ENCODE results near the gene CDC25B.

The CDC25B gene

DNA sequence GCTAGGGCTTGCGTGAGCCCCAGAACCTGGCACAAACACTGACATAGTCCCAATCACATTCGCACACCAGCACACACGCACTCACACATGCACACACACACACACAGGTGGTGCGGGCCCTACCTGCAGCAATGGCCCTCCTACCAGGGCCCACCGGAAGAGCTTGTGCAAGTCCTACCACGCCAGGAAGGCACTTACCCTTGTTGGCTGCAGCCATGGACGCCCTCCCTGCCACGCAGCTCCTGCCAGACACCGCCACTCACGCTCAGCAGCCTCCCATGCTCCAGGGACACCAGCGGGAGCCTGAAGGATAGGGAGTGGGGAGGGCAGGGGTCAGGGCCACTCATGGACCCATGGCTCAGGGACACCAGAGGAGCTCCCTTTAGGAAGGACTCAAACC lies 36.2 kb upstream of the CDC25B start:
- no peak for TF ChIP-seq FOXM1 (IDR thresholded peaks at IDR 0.05; ENCODE audit: borderline replicate concordance, low read depth)
- TF ChIP-seq TAF1 (IDR thresholded peaks at IDR 0.05; ENCODE audit: low read depth) = no peak
- TF ChIP-seq RAD21 (IDR thresholded peaks at IDR 0.05; ENCODE audit: low read depth) = no peak
- no peak for TF ChIP-seq TCF12 (IDR thresholded peaks at IDR 0.05; ENCODE audit: low read depth)
- no peak for TF ChIP-seq ZBTB7A (IDR thresholded peaks at IDR 0.05; ENCODE audit: low read depth)
- TF ChIP-seq, protein P1, sequence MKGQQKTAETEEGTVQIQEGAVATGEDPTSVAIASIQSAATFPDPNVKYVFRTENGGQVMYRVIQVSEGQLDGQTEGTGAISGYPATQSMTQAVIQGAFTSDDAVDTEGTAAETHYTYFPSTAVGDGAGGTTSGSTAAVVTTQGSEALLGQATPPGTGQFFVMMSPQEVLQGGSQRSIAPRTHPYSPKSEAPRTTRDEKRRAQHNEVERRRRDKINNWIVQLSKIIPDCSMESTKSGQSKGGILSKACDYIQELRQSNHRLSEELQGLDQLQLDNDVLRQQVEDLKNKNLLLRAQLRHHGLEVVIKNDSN (IDR thresholded peaks at IDR 0.05) = no peak
- TF ChIP-seq MAX (IDR thresholded peaks at IDR 0.05) = no peak
- TF ChIP-seq CEBPB (IDR thresholded peaks at IDR 0.05) = no peak
- TF ChIP-seq NFIC (IDR thresholded peaks at IDR 0.05) = no peak
- no peak for TF ChIP-seq YY1 (IDR thresholded peaks at IDR 0.05; ENCODE audit: low read depth)
- TF ChIP-seq CREB1 (IDR thresholded peaks at IDR 0.05; ENCODE audit: low read depth) = no peak
- no peak for TF ChIP-seq TEAD4 (IDR thresholded peaks at IDR 0.05)

- TF ChIP-seq CREB1 (IDR thresholded peaks at IDR 0.05; ENCODE audit: low read depth) = no peak
- TF ChIP-seq TEAD4 (IDR thresholded peaks at IDR 0.05) = no peak
- TF ChIP-seq FOXM1 (IDR thresholded peaks at IDR 0.05; ENCODE audit: borderline replicate concordance, low read depth) = no peak
- no peak for TF ChIP-seq ZBTB7A (IDR thresholded peaks at IDR 0.05; ENCODE audit: low read depth)
- no peak for TF ChIP-seq NFIC (IDR thresholded peaks at IDR 0.05)
- no peak for TF ChIP-seq YY1 (IDR thresholded peaks at IDR 0.05; ENCODE audit: low read depth)
- no peak for TF ChIP-seq EGR1 (IDR thresholded peaks at IDR 0.05)
- no peak for TF ChIP-seq CEBPB (IDR thresholded peaks at IDR 0.05)
- TF ChIP-seq MAX (IDR thresholded peaks at IDR 0.05) = no peak
- no peak for TF ChIP-seq REST (IDR thresholded peaks at IDR 0.05; ENCODE audit: low read depth)
- TF ChIP-seq RAD21 (IDR thresholded peaks at IDR 0.05; ENCODE audit: low read depth) = no peak
- TF ChIP-seq TAF1 (IDR thresholded peaks at IDR 0.05; ENCODE audit: low read depth) = no peak
Observed at GRCh38 chr20:3760655-3761348, 35.3 kb upstream of the CDC25B start.

- no peak for TF ChIP-seq TCF12 (IDR thresholded peaks at IDR 0.05; ENCODE audit: low read depth)
- no peak for TF ChIP-seq YY1 (IDR thresholded peaks at IDR 0.05; ENCODE audit: low read depth)
- no peak for TF ChIP-seq TEAD4 (IDR thresholded peaks at IDR 0.05)
- no peak for TF ChIP-seq TAF1 (IDR thresholded peaks at IDR 0.05; ENCODE audit: low read depth)
- TF ChIP-seq EGR1 (IDR thresholded peaks at IDR 0.05) = no peak
- TF ChIP-seq EP300 (IDR thresholded peaks at IDR 0.05; ENCODE audit: borderline replicate concordance) = no peak
- TF ChIP-seq CEBPB (IDR thresholded peaks at IDR 0.05) = no peak
- TF ChIP-seq MAX (IDR thresholded peaks at IDR 0.05) = no peak
- TF ChIP-seq ZBTB7A (IDR thresholded peaks at IDR 0.05; ENCODE audit: low read depth) = no peak
Observed at GRCh38 chr20:3763671-3764601, 32.2 kb upstream of the CDC25B start.

GRCh38 chr20:3764659-3765058 lies 31.5 kb upstream of the CDC25B start:
- TF ChIP-seq TAF1 (IDR thresholded peaks at IDR 0.05; ENCODE audit: low read depth) (no peak), TCF12 (IDR thresholded peaks at IDR 0.05; ENCODE audit: low read depth) (no peak), TEAD4 (IDR thresholded peaks at IDR 0.05) (no peak), ZBTB7A (IDR thresholded peaks at IDR 0.05; ENCODE audit: low read depth) (no peak), NFIC (IDR thresholded peaks at IDR 0.05) (no peak), EP300 (IDR thresholded peaks at IDR 0.05; ENCODE audit: borderline replicate concordance) (no peak), FOXM1 (IDR thresholded peaks at IDR 0.05; ENCODE audit: borderline replicate concordance, low read depth) (no peak), CEBPB (IDR thresholded peaks at IDR 0.05) (no peak), YY1 (IDR thresholded peaks at IDR 0.05; ENCODE audit: low read depth) (no peak), CREB1 (IDR thresholded peaks at IDR 0.05; ENCODE audit: low read depth) (no peak), RAD21 (IDR thresholded peaks at IDR 0.05; ENCODE audit: low read depth) (no peak), EGR1 (IDR thresholded peaks at IDR 0.05) (no peak)
- TF ChIP-seq, protein P1 (IDR thresholded peaks at IDR 0.05) = no peak

- TF ChIP-seq CREB1 (IDR thresholded peaks at IDR 0.05; ENCODE audit: low read depth) (no peak), NFIC (IDR thresholded peaks at IDR 0.05) (no peak), TEAD4 (IDR thresholded peaks at IDR 0.05) (no peak), EP300 (IDR thresholded peaks at IDR 0.05; ENCODE audit: borderline replicate concordance) (no peak), ZBTB7A (IDR thresholded peaks at IDR 0.05; ENCODE audit: low read depth) (no peak), MAX (IDR thresholded peaks at IDR 0.05) (no peak), YY1 (IDR thresholded peaks at IDR 0.05; ENCODE audit: low read depth) (no peak), EGR1 (IDR thresholded peaks at IDR 0.05) (no peak), REST (IDR thresholded peaks at IDR 0.05; ENCODE audit: low read depth) (no peak), TCF12 (IDR thresholded peaks at IDR 0.05; ENCODE audit: low read depth) (no peak), RAD21 (IDR thresholded peaks at IDR 0.05; ENCODE audit: low read depth) (no peak), FOXM1 (IDR thresholded peaks at IDR 0.05; ENCODE audit: borderline replicate concordance, low read depth) (no peak), TAF1 (IDR thresholded peaks at IDR 0.05; ENCODE audit: low read depth) (no peak)
- TF ChIP-seq, protein P1 (IDR thresholded peaks at IDR 0.05) = no peak
Observed at GRCh38 chr20:3765171-3765882, 30.8 kb upstream of the CDC25B start.

Data from Ishikawa (cell line).